GM23338 (cell line): Measurements from ENCODE around the gene SLC17A1. TPM values are rescaled to one million over a fixed set of nuclear protein-coding genes. Genes with fewer than 3 reads are reported as not detected.

ENCODE experiments used
- ATAC-seq: fragments of 200-7000 bp; cut with Tn5 transposase; 3 replicates; pipeline ENCODE4 v1.9.1; 2020
- DNase-seq: peaks from one replicate; pipeline ENCODE4 v3.0.0-alpha.2; 2015; ENCODE audit warnings: low spot score
- H2AFZ ChIP-seq: fragments of 200-600 bp; sonication (generic); 2 replicates; pipeline ENCODE4 v1.8.0; 2016; ENCODE audit warnings: antibody characterized with exemption, mild to moderate bottlenecking, moderate library complexity
- H3F3A ChIP-seq: fragments of 200-600 bp; sonication (generic); replicated peaks from 2 replicates; pipeline ENCODE4 v1.8.0; 2017; ENCODE audit warnings: antibody characterized with exemption, mixed run types, low read depth
- H3K27ac ChIP-seq: fragments of 200-600 bp; sonication (generic); 2 replicates; pipeline ENCODE4 v1.6.1; 2016; ENCODE audit warnings: low read depth
- H3K27me3 ChIP-seq: fragments of 200-600 bp; sonication (generic); 2 replicates; pipeline ENCODE4 v1.8.0; 2016; ENCODE audit warnings: mild to moderate bottlenecking, mixed run types, moderate library complexity; ENCODE audit not compliant: insufficient read depth
- H3K36me3 ChIP-seq: fragments of 200-600 bp; sonication (generic); 2 replicates; pipeline ENCODE4 v1.8.0; 2016; ENCODE audit warnings: mild to moderate bottlenecking; ENCODE audit not compliant: insufficient read depth
- H3K4me1 ChIP-seq: fragments of 200-600 bp; sonication (generic); 2 replicates; pipeline ENCODE4 v1.8.0; 2016; ENCODE audit warnings: mild to moderate bottlenecking, moderate library complexity; ENCODE audit not compliant: insufficient read depth
- H3K4me2 ChIP-seq: fragments of 200-600 bp; sonication (generic); 2 replicates; pipeline ENCODE4 v1.7.1; 2017; ENCODE audit warnings: mixed run types
- H3K4me3 ChIP-seq: fragments of 200-600 bp; sonication (generic); 2 replicates; pipeline ENCODE4 v1.6.1; 2016; ENCODE audit warnings: mixed run types
- H3K79me2 ChIP-seq: fragments of 200-600 bp; sonication (generic); replicated peaks from 2 replicates; pipeline ENCODE4 v1.8.0; 2017; ENCODE audit warnings: mild to moderate bottlenecking; ENCODE audit not compliant: insufficient read depth
- H3K9me2 ChIP-seq: fragments of 200-600 bp; sonication (generic); 2 replicates; pipeline ENCODE4 v1.8.0; 2017; ENCODE audit not compliant: insufficient read depth
- H4K20me1 ChIP-seq: fragments of 200-600 bp; sonication (generic); replicated peaks from 2 replicates; pipeline ENCODE4 v1.8.0; 2017; ENCODE audit warnings: mild to moderate bottlenecking; ENCODE audit not compliant: insufficient read depth
- H3K27ac Mint-ChIP-seq: 2 replicates; pipeline ENCODE4 v1.8.0; 2020; ENCODE audit warnings: inconsistent platforms, mild to moderate bottlenecking, moderate library complexity, mixed read lengths
- H3K27me3 Mint-ChIP-seq: 3 replicates; pipeline ENCODE4 v1.8.0; 2022; ENCODE audit warnings: low read depth, mild to moderate bottlenecking, moderate library complexity, mixed read lengths, inconsistent platforms; ENCODE audit not compliant: insufficient read depth, poor library complexity
- H3K36me3 Mint-ChIP-seq: 3 replicates; pipeline ENCODE4 v1.8.0; 2021; ENCODE audit warnings: low read depth, mild to moderate bottlenecking, inconsistent platforms, moderate library complexity, mixed read lengths
- H3K4me1 Mint-ChIP-seq: 3 replicates; pipeline ENCODE4 v1.8.0; 2020; ENCODE audit warnings: mild to moderate bottlenecking, inconsistent platforms, mixed read lengths
- H3K4me3 Mint-ChIP-seq: 3 replicates; pipeline ENCODE4 v1.8.0; 2021; ENCODE audit warnings: moderate library complexity, mild to moderate bottlenecking, inconsistent platforms, mixed read lengths
- H3K9me3 Mint-ChIP-seq: 3 replicates; pipeline ENCODE4 v1.8.0; 2020; ENCODE audit warnings: moderate library complexity, mild to moderate bottlenecking, inconsistent platforms, mixed read lengths
- CREB1 ChIP-seq: fragments of 250-450 bp; sonication (Bioruptor Pico); IDR thresholded peaks from 2 replicates; pipeline ENCODE4 v1.5.0; 2020; ENCODE audit warnings: low read depth, mild to moderate bottlenecking, moderate library complexity
- ETS1 ChIP-seq: IDR thresholded peaks from 2 replicates; pipeline ENCODE4 v1.6.1; 2016; ENCODE audit warnings: antibody characterized with exemption
- EZH2 ChIP-seq: fragments of 200-600 bp; sonication (generic); IDR thresholded peaks from one replicate; pipeline ENCODE4 v1.8.0; 2017; ENCODE audit warnings: antibody characterized with exemption, mild to moderate bottlenecking, low read depth; ENCODE audit not compliant: unreplicated experiment
- EZH2phosphoT487 ChIP-seq: fragments of 200-600 bp; sonication (generic); IDR thresholded peaks from one replicate; pipeline ENCODE4 v1.8.1; 2018; ENCODE audit warnings: antibody characterized with exemption; ENCODE audit not compliant: unreplicated experiment
- POLR2AphosphoS5 ChIP-seq: IDR thresholded peaks from 2 replicates; pipeline ENCODE4 v1.6.1; 2016; ENCODE audit warnings: antibody characterized with exemption, low read depth
- STAT1 ChIP-seq: IDR thresholded peaks from one replicate; pipeline ENCODE4 v1.6.1; 2016; ENCODE audit warnings: antibody characterized with exemption; ENCODE audit not compliant: unreplicated experiment
- ZNF114 ChIP-seq: fragments of 250-450 bp; sonication (Bioruptor Pico); IDR thresholded peaks from 2 replicates; pipeline ENCODE4 v1.5.0; 2020; ENCODE audit warnings: mild to moderate bottlenecking, moderate library complexity
- polyA plus RNA-seq: library from polyadenylated mRNA; unstranded; fragments of >200 nt; fragmentation: Nextera tagmentation; extraction: Ambion mirVana; gene quantifications from 2 replicates; pipeline ENCODE4 v1.2.1, GENCODE V29; 2016
- total RNA-seq: library from RNA; depleted of rRNA; stranded (reverse); fragments of >200 nt; shearing (Covaris generic); gene quantifications from 2 replicates; pipeline ENCODE4 v1.2.3, GENCODE V29; 2014
- TF ChIP-seq, protein P1 (sequence below): fragments of 250-450 bp; sonication (Bioruptor Pico); IDR thresholded peaks from 2 replicates; pipeline ENCODE4 v1.5.0; 2020; ENCODE audit warnings: mild to moderate bottlenecking, moderate library complexity
- TF ChIP-seq, protein P2 (sequence below): IDR thresholded peaks from one replicate; pipeline ENCODE4 v1.6.1; 2018; ENCODE audit warnings: antibody characterized with exemption; ENCODE audit not compliant: unreplicated experiment

Gene SLC17A1
- total and polyA plus RNA-seq, 2 experiments from 2014 or later = not detected

GRCh38 chr6:25852756-25853155 is 20.9 kb upstream of the SLC17A1 start:
- Mint-ChIP-seq H3K9me3 (no peaks in the 10 kb centered on the region), H3K4me1 (peaks cover 12% of the 10 kb centered on the region; the same call in 2 of the 3 replicates), H3K27me3 (no peaks in the 10 kb centered on the region), H3K36me3 (no peaks in the 10 kb centered on the region), H3K27ac (no peak overlapping the region), H3K4me3 (no peak overlapping the region)
- Histone ChIP-seq H3K4me1 (peaks cover 11% of the 10 kb centered on the region; the same call in 1 of the 2 replicates), H3K27me3 (no peaks in the 10 kb centered on the region), H3K4me2 (no peak overlapping the region), H2AFZ (no peak overlapping the region), H3K36me3 (no peaks in the 10 kb centered on the region; the same call in 1 of the 2 replicates), H3K79me2 (no peaks in the 10 kb centered on the region), H3K9me2 (no peaks in the 10 kb centered on the region), H4K20me1 (no peaks in the 10 kb centered on the region), H3K4me3 (no peak overlapping the region), H3K27ac (no peak overlapping the region), H3F3A (no peaks in the 10 kb centered on the region)
- ATAC-seq (no peak), DNase-seq (no peak)
- TF ChIP-seq, protein P1, sequence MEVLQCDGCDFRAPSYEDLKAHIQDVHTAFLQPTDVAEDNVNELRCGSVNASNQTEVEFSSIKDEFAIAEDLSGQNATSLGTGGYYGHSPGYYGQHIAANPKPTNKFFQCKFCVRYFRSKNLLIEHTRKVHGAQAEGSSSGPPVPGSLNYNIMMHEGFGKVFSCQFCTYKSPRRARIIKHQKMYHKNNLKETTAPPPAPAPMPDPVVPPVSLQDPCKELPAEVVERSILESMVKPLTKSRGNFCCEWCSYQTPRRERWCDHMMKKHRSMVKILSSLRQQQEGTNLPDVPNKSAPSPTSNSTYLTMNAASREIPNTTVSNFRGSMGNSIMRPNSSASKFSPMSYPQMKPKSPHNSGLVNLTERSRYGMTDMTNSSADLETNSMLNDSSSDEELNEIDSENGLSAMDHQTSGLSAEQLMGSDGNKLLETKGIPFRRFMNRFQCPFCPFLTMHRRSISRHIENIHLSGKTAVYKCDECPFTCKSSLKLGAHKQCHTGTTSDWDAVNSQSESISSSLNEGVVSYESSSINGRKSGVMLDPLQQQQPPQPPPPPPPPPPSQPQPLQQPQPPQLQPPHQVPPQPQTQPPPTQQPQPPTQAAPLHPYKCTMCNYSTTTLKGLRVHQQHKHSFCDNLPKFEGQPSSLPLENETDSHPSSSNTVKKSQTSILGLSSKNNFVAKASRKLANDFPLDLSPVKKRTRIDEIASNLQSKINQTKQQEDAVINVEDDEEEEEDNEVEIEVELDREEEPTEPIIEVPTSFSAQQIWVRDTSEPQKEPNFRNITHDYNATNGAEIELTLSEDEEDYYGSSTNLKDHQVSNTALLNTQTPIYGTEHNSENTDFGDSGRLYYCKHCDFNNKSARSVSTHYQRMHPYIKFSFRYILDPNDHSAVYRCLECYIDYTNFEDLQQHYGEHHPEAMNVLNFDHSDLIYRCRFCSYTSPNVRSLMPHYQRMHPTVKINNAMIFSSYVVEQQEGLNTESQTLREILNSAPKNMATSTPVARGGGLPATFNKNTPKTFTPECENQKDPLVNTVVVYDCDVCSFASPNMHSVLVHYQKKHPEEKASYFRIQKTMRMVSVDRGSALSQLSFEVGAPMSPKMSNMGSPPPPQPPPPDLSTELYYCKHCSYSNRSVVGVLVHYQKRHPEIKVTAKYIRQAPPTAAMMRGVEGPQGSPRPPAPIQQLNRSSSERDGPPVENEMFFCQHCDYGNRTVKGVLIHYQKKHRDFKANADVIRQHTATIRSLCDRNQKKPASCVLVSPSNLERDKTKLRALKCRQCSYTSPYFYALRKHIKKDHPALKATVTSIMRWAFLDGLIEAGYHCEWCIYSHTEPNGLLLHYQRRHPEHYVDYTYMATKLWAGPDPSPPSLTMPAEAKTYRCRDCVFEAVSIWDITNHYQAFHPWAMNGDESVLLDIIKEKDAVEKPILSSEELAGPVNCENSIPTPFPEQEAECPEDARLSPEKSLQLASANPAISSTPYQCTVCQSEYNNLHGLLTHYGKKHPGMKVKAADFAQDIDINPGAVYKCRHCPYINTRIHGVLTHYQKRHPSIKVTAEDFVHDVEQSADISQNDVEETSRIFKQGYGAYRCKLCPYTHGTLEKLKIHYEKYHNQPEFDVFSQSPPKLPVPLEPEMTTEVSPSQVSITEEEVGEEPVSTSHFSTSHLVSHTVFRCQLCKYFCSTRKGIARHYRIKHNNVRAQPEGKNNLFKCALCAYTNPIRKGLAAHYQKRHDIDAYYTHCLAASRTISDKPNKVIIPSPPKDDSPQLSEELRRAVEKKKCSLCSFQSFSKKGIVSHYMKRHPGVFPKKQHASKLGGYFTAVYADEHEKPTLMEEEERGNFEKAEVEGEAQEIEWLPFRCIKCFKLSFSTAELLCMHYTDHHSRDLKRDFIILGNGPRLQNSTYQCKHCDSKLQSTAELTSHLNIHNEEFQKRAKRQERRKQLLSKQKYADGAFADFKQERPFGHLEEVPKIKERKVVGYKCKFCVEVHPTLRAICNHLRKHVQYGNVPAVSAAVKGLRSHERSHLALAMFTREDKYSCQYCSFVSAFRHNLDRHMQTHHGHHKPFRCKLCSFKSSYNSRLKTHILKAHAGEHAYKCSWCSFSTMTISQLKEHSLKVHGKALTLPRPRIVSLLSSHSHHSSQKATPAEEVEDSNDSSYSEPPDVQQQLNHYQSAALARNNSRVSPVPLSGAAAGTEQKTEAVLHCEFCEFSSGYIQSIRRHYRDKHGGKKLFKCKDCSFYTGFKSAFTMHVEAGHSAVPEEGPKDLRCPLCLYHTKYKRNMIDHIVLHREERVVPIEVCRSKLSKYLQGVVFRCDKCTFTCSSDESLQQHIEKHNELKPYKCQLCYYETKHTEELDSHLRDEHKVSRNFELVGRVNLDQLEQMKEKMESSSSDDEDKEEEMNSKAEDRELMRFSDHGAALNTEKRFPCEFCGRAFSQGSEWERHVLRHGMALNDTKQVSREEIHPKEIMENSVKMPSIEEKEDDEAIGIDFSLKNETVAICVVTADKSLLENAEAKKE (CRISPR knock-in tag) = no peak
- no peak for TF ChIP-seq EZH2phosphoT487
- no peak for TF ChIP-seq STAT1

- Histone ChIP-seq H3K9me2 (no peaks in the 10 kb centered on the region), H2AFZ (no peak overlapping the region), H3K27me3 (no peaks in the 10 kb centered on the region), H3K36me3 (no peaks in the 10 kb centered on the region; the same call in 1 of the 2 replicates), H3K79me2 (no peaks in the 10 kb centered on the region), H4K20me1 (no peaks in the 10 kb centered on the region), H3K4me3 (no peak overlapping the region), H3K27ac (no peak overlapping the region), H3F3A (no peaks in the 10 kb centered on the region), H3K4me1 (peaks cover 11% of the 10 kb centered on the region; the same call in 1 of the 2 replicates), H3K4me2 (no peak overlapping the region)
- no peaks in the 10 kb centered on the region for H3K36me3 Mint-ChIP-seq
- H3K4me3 Mint-ChIP-seq = no peak overlapping the region
- H3K9me3 Mint-ChIP-seq = no peaks in the 10 kb centered on the region
- no peak for ATAC-seq
- DNase-seq = no peak
- H3K4me1 Mint-ChIP-seq = peaks cover 12% of the 10 kb centered on the region; the same call in 2 of the 3 replicates
- no peak overlapping the region for H3K27ac Mint-ChIP-seq
- H3K27me3 Mint-ChIP-seq = no peaks in the 10 kb centered on the region
- TF ChIP-seq ETS1 (no peak), EZH2 (no peak), POLR2AphosphoS5 (no peak), ZNF114 (CRISPR knock-in tag) (no peak), CREB1 (CRISPR knock-in tag) (no peak)
- TF ChIP-seq, protein P2, sequence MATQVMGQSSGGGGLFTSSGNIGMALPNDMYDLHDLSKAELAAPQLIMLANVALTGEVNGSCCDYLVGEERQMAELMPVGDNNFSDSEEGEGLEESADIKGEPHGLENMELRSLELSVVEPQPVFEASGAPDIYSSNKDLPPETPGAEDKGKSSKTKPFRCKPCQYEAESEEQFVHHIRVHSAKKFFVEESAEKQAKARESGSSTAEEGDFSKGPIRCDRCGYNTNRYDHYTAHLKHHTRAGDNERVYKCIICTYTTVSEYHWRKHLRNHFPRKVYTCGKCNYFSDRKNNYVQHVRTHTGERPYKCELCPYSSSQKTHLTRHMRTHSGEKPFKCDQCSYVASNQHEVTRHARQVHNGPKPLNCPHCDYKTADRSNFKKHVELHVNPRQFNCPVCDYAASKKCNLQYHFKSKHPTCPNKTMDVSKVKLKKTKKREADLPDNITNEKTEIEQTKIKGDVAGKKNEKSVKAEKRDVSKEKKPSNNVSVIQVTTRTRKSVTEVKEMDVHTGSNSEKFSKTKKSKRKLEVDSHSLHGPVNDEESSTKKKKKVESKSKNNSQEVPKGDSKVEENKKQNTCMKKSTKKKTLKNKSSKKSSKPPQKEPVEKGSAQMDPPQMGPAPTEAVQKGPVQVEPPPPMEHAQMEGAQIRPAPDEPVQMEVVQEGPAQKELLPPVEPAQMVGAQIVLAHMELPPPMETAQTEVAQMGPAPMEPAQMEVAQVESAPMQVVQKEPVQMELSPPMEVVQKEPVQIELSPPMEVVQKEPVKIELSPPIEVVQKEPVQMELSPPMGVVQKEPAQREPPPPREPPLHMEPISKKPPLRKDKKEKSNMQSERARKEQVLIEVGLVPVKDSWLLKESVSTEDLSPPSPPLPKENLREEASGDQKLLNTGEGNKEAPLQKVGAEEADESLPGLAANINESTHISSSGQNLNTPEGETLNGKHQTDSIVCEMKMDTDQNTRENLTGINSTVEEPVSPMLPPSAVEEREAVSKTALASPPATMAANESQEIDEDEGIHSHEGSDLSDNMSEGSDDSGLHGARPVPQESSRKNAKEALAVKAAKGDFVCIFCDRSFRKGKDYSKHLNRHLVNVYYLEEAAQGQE = no peak
Observed at GRCh38 chr6:25851961-25852360, 20.1 kb upstream of the SLC17A1 start.
